ENCODE results near the gene LPIN3.

Gene LPIN3

DNA sequence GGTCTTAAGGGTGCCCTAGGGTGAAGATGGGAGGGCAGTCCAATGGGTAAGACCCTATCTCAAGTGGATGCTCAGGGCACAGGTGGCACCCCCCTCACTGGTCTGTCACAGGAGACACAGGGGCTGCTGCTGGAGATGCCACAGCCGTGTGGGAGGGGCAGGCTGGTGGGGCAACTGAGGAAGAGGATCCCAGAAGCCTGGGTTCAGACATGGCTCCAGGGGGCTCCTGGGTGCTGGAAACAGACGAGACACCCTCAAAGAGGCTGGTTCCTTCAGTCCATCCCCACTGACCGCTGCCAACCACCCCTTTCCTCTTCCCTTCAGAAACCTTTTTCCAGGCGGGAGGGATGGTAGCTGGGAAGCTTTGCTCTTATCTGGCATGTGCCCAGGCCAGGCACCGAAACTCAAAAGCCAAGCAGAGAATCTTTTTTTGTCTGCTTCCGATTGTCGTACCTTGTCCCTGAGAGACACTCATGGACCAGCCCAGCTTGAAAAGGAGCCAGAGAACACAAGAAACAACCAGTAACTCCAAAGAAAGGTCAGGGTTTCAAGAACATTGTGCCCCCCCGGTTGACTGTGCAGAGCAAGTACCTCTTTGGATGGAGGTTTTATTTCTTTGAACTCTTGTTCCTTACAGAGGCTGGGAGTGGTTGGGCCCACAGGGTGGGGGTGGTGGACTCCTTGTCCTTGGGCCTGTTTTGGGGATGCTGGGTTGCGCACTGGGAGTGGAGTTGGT is 54.5 kb downstream of the LPIN3 start:
- no peak overlapping the region for H3K4me3 ChIP-seq (ENCODE audit: low read depth, low read length)
- TF ChIP-seq, protein P1, sequence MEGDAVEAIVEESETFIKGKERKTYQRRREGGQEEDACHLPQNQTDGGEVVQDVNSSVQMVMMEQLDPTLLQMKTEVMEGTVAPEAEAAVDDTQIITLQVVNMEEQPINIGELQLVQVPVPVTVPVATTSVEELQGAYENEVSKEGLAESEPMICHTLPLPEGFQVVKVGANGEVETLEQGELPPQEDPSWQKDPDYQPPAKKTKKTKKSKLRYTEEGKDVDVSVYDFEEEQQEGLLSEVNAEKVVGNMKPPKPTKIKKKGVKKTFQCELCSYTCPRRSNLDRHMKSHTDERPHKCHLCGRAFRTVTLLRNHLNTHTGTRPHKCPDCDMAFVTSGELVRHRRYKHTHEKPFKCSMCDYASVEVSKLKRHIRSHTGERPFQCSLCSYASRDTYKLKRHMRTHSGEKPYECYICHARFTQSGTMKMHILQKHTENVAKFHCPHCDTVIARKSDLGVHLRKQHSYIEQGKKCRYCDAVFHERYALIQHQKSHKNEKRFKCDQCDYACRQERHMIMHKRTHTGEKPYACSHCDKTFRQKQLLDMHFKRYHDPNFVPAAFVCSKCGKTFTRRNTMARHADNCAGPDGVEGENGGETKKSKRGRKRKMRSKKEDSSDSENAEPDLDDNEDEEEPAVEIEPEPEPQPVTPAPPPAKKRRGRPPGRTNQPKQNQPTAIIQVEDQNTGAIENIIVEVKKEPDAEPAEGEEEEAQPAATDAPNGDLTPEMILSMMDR (IDR thresholded peaks at IDR 0.05; ENCODE audit: low read depth, low read length) = no peak

- TF ChIP-seq, protein P1 (IDR thresholded peaks at IDR 0.05; ENCODE audit: low read depth, low read length) = no peak
- no peak overlapping the region for H3K4me3 ChIP-seq (ENCODE audit: low read depth, low read length)
Observed at GRCh38 chr20:41395667-41396664, 55.3 kb downstream of the LPIN3 start.

- TF ChIP-seq, protein P1 (IDR thresholded peaks at IDR 0.05; ENCODE audit: low read depth, low read length) = no peak
- H3K4me3 ChIP-seq (ENCODE audit: low read depth, low read length) = no peak overlapping the region
Observed at GRCh38 chr20:41398408-41398807, 57.8 kb downstream of the LPIN3 start.

DNA sequence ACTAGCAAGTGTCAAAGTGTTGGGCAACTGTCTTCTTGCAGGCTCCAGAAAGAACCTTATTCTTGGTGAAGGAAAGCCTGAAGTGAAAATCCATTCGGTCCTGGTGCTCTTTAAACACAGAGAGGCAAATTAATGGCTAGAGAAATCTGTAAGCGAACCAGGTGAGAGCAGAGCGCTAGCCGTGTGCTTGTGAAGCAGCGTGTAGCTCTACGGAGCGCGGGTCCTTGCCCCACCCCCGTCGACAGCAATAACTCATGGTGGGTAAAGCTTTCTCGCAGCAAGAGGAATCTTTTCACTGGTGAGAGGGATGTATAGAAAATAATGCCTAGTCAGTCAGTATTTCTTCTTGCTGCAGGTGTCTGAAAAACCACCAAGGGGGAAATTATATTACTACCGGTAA is 63.0 kb downstream of the LPIN3 start:
- H3K4me3 ChIP-seq (ENCODE audit: low read depth, low read length) = no peak overlapping the region
- TF ChIP-seq, protein P1 (IDR thresholded peaks at IDR 0.05; ENCODE audit: low read depth, low read length) = no peak

DNA sequence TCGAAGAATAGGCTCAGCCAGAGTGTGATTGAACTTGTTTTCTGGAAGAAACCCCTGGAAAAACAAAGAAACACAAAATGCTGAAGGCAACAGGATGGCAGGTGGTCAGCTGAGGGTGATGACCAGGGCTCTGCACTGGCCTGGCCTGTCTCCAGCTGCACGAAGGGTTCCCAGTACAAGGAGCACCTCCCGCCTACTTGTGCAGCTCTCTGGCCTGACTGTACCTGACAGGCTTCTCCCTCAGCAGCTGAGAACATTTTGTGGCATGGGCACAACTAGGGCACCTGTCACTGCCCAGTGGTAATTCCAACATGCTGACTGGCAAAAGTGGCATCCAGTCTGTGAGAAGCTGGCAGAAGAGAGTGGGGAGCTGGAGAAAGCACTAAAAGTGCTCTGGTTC is 64.8 kb downstream of the LPIN3 start:
- H3K4me3 ChIP-seq (ENCODE audit: low read depth, low read length) = no peak overlapping the region
- TF ChIP-seq, protein P1 (IDR thresholded peaks at IDR 0.05; ENCODE audit: low read depth, low read length) = no peak

DNA sequence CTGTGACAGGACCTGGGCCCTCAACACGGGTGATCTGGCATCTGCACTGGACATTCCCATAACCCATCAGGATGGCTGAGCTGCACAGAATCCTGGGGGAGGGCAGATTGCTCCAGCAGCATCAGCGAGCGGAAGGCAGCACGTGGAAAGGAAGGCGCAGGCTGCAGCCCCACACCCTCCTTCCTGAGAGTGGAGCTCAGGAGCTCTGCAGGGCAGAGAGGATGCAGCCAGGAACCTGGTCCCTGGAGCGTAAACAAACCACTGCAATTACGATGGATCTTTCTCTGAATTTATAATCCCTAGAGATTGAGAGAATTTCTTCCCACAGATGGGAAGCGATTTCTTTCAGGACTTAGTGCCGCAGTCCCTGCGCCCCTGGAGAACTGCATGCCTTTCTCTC is 65.7 kb downstream of the LPIN3 start:
- TF ChIP-seq, protein P1 (IDR thresholded peaks at IDR 0.05; ENCODE audit: low read depth, low read length) = no peak
- no peak overlapping the region for H3K4me3 ChIP-seq (ENCODE audit: low read depth, low read length)

Measured in WI38 (cell line).